Gastroesophageal sphincter (tissue), 3 donors: ENCODE measurements around the gene THAP11.

Source experiments
- EP300 ChIP-seq: sonication (generic); formaldehyde crosslinking; IDR thresholded peaks from one replicate; pipeline ENCODE4 v1.6.1; 2017; ENCODE audit warnings: antibody characterized with exemption, mild to moderate bottlenecking
- POLR2A ChIP-seq, 2 donors: fragments of 450-650 bp; IDR thresholded peaks; one replicate each; pipeline ENCODE4 v1.6.1; 2017; ENCODE audit warnings: antibody characterized with exemption in 2 of 2, mild to moderate bottlenecking in 2 of 2, moderate library complexity in 1 of 2
- POLR2AphosphoS5 ChIP-seq: sonication (generic); formaldehyde crosslinking; IDR thresholded peaks from one replicate; pipeline ENCODE4 v1.6.1; 2017; ENCODE audit warnings: antibody characterized with exemption
- TF ChIP-seq, protein P1 (sequence below), 4 experiments: fragments of 200-600 bp in 2 of 4; fragments of 450-650 bp in 2 of 4; sonication (generic) in 1 of 4; IDR thresholded peaks; one replicate each; pipeline ENCODE4 v1.5.1; 2017 to 2019; ENCODE audit warnings: antibody characterized with exemption in 4 of 4, mild to moderate bottlenecking in 2 of 4, moderate library complexity in 2 of 4

DNA sequence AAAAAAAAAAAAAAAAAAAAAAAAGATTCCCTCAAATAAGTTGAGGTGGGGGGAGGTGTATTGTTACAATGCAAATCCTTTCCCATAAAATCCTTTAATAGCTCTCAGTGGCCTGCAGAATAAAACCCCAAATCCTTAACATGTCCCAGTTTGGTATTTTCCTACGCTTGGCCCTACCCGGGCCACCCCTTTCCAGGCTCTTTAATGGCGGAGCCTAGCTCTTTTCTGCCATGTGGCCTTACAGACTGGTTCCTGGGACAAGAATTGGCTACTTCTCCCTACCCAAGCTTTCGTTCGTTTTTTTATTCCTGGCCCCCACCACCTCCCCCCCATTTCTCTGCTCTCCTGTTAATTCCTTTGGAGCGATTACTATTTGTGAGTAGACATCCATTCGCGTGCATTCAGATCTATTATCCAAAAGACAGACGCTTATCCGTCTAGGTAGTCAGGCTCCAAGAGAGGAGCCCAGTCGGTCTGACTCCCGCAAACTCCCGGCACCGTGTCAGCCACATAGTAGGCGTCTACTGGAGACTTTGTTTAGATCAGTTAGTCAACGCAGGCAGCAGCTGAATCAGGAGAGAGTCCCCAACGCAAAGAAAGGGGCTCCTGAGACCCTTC is 813 bp upstream of the THAP11 start:
- TF ChIP-seq, protein P1, sequence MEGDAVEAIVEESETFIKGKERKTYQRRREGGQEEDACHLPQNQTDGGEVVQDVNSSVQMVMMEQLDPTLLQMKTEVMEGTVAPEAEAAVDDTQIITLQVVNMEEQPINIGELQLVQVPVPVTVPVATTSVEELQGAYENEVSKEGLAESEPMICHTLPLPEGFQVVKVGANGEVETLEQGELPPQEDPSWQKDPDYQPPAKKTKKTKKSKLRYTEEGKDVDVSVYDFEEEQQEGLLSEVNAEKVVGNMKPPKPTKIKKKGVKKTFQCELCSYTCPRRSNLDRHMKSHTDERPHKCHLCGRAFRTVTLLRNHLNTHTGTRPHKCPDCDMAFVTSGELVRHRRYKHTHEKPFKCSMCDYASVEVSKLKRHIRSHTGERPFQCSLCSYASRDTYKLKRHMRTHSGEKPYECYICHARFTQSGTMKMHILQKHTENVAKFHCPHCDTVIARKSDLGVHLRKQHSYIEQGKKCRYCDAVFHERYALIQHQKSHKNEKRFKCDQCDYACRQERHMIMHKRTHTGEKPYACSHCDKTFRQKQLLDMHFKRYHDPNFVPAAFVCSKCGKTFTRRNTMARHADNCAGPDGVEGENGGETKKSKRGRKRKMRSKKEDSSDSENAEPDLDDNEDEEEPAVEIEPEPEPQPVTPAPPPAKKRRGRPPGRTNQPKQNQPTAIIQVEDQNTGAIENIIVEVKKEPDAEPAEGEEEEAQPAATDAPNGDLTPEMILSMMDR (IDR thresholded peaks at IDR 0.05) = no peak
- TF ChIP-seq POLR2A (IDR thresholded peaks at IDR 0.05) (no peak), POLR2AphosphoS5 (no peak), EP300 (no peak)
